Ramos (cell line): Measurements from ENCODE around the gene SLMAP.

Source experiments
- in situ Hi-C: fragments of 300-500 bp; cut with MboI; formaldehyde crosslinking; loops from one replicate; pipeline ENCODE4 v1.14.3; 2022; ENCODE audit warnings: low sequenced_read_pairs; ENCODE audit not compliant: unreplicated experiment

Gene SLMAP

DNA sequence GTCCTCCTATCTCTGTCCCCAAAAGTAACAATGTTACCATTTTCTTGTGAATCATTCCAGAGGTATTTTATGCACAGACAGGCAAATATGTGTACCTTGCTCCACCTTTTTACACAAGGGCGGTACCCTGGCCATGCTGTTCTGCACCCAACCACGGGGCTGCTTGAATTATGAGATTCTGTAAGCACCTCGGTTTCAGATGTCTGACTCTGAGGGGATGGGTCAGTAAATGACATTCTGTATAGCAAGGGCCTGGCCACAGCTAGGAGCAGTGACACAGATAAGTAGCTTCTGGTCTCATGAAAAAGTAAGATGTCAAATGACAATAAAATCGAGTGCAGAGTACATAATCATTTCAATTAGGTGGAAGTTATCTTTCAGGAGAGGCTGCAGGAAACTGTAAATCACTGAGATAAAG is 221.7 kb downstream of the SLMAP start:
- in situ Hi-C loops, result no loop called here

DNA sequence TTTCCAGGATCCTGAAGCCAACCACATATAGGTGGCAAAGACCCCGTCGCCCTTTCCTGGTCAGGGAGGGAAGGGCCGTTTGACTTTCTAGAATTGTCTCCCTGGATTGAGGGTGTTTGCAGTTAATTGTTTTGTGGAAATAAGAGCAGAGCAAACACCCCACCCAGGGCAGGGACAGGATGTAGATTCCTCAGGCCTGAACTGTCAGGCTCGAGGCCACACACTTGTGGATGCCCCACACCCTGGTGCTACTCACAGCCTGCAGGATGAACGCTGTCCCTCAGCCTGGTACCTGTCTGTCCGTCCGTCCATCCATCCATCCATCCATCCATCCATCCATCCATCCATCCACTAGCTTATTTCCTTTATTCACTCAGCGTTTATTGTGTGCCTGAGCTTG is 222.2 kb downstream of the SLMAP start:
- in situ Hi-C loops, result no loop called here
